ENCODE results near the gene C16orf96. TPM values are rescaled to one million over a fixed set of nuclear protein-coding genes. Genes with fewer than 3 reads are reported as not detected.

C16orf96 gene
- total and polyA plus RNA-seq, 2 donors: 0.05 TPM

DNA sequence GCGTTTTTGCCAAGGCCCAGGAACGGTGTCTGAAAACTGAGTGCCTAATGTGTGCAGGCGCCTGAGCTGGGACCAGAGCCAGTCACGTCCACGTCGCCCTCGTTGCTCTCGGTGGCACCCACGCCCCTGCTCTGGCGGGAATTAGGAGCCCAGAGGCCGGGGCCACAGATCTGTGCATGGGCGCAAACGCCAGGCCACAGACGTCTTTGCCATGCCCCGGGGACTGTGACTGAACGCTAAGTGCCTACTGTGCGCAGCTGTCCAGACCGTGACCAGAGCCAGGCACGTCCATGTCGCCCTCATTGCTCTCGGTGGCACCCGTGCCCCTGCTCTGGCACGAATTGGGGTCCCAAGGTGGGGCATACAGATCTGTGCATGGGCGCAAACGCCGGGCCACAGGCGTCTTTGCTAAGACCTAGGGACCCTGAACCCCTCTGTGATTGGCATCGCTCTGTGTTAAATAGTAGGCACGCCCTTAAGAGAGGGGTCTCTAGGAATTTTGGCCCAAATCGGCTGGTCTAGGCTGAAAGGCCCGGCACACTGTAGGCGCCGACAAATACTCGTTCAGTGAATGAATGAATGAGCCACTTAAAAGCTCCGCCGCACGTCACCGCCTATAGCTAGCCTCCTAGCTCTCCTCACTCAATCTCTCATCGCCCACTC is 59.4 kb downstream of the C16orf96 start:
- peaks cover 20 to 44% of the 10 kb centered on the region in 2 donors for H3K4me1 ChIP-seq (ENCODE audit: control insufficient read depth in 2 of 2, insufficient read depth in 2 of 2, low read length in 2 of 2)
- 89% methylated on average over 39 of the region's 39 CpGs for WGBS
- DNase-seq (ENCODE audit: low read depth in 6 of 9, low spot score in 9 of 9): peak in 1 of 9 donors; percentile 18
- H3K27me3 ChIP-seq (ENCODE audit: control insufficient read depth in 2 of 2, insufficient read depth in 1 of 2, low read length in 1 of 2): no peaks in the 10 kb centered on the region
- H3K27ac ChIP-seq (ENCODE audit: low read depth in 1 of 2, low read length in 1 of 2): peak overlapping the region; percentile 88 to 96
- peak overlapping the region; percentile 53 to 77 for H3K4me3 ChIP-seq (ENCODE audit: low read length in 2 of 2)
- H3K36me3 ChIP-seq (ENCODE audit: control insufficient read depth in 2 of 2, insufficient read depth in 2 of 2, low read length in 1 of 2): no peaks in the 10 kb centered on the region
- H3K9me3 ChIP-seq (ENCODE audit: control insufficient read depth in 2 of 2, insufficient read depth in 1 of 2, low read length in 1 of 2): no peaks in the 10 kb centered on the region

DNA sequence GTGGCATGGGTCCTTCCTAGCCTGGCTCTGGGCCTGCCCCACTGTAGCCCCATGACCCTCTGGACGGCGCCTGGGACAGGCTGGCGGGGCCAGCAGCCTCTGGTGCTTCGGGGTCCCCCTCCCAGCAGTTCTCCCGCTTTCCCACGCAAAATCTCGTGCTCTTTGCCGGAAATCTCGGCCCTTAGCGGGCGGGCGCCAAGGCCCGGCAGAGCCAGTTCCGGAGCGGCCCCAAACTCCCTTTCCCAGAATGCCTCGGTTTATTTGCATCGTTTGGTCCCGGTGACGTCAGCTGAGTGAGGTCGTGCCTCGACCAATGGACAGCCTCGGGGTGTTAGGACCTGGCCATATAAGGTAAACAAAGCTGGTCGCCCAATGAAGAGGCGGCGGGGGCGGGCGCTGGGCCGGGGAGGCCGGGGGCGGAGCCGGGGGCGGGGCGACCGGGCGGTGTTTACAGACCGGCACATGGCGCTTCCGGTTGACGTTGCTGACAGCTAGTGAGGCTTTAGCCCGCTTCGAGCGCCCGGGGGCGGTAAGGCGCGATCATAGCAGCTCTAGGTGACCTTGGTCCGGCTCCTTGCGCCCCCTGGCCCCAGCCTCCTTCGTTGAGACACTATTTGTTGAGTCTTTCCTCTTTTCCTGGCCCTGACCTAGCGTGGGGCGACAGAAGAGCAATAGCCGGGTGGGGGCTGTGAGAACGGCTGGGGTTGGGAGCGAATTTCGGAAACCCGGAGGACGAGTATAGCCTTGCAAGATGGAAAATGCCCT is 60.1 kb downstream of the C16orf96 start:
- Histone ChIP-seq H3K4me1 (ENCODE audit: control insufficient read depth in 2 of 2, insufficient read depth in 2 of 2, low read length in 2 of 2) (peaks cover 20 to 44% of the 10 kb centered on the region in 2 donors), H3K27ac (ENCODE audit: low read depth in 1 of 2, low read length in 1 of 2) (peak overlapping the region; percentile 96 to 98), H3K4me3 (ENCODE audit: low read length in 2 of 2) (peak overlapping the region; percentile 70 to 71), H3K36me3 (ENCODE audit: control insufficient read depth in 2 of 2, insufficient read depth in 2 of 2, low read length in 1 of 2) (no peaks in the 10 kb centered on the region), H3K27me3 (ENCODE audit: control insufficient read depth in 2 of 2, insufficient read depth in 1 of 2, low read length in 1 of 2) (no peaks in the 10 kb centered on the region), H3K9me3 (ENCODE audit: control insufficient read depth in 2 of 2, insufficient read depth in 1 of 2, low read length in 1 of 2) (no peaks in the 10 kb centered on the region)
- peak; percentile 98 to 100 (median 99) for DNase-seq (ENCODE audit: low read depth in 6 of 9, low spot score in 9 of 9)
- 1% methylated on average over 57 of the region's 57 CpGs for WGBS

DNA sequence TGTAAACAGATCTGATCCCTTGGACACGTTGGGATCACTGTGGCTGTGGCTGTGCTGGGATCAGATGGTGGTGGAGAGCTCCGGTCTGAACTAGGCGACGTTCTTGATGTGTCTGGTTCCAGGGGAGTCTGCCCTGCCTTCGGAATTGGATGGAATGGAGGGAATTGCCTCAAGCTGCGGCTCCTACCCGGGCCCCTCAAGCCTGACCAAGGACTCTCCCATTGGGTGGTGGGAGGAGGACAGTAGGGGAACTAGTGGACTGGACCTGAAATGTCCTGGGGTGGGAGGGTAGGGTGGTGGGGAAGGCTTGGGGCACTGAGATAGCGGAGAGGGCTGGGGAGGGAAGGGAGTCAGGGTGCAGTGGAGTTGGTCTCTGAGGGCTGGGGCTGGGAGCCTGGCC is 61.7 kb downstream of the C16orf96 start:
- Histone ChIP-seq H3K4me3 (ENCODE audit: low read length in 2 of 2) (no peak overlapping the region), H3K9me3 (ENCODE audit: control insufficient read depth in 2 of 2, insufficient read depth in 1 of 2, low read length in 1 of 2) (no peaks in the 10 kb centered on the region), H3K4me1 (ENCODE audit: control insufficient read depth in 2 of 2, insufficient read depth in 2 of 2, low read length in 2 of 2) (peaks cover 20 to 39% of the 10 kb centered on the region in 2 donors), H3K27me3 (ENCODE audit: control insufficient read depth in 2 of 2, insufficient read depth in 1 of 2, low read length in 1 of 2) (no peaks in the 10 kb centered on the region), H3K27ac (ENCODE audit: low read depth in 1 of 2, low read length in 1 of 2) (no peak overlapping the region), H3K36me3 (ENCODE audit: control insufficient read depth in 2 of 2, insufficient read depth in 2 of 2, low read length in 1 of 2) (no peaks in the 10 kb centered on the region)
- no peak for DNase-seq (ENCODE audit: low read depth in 6 of 9, low spot score in 9 of 9)
- 98% methylated on average over 8 of the region's 8 CpGs for WGBS

DNA sequence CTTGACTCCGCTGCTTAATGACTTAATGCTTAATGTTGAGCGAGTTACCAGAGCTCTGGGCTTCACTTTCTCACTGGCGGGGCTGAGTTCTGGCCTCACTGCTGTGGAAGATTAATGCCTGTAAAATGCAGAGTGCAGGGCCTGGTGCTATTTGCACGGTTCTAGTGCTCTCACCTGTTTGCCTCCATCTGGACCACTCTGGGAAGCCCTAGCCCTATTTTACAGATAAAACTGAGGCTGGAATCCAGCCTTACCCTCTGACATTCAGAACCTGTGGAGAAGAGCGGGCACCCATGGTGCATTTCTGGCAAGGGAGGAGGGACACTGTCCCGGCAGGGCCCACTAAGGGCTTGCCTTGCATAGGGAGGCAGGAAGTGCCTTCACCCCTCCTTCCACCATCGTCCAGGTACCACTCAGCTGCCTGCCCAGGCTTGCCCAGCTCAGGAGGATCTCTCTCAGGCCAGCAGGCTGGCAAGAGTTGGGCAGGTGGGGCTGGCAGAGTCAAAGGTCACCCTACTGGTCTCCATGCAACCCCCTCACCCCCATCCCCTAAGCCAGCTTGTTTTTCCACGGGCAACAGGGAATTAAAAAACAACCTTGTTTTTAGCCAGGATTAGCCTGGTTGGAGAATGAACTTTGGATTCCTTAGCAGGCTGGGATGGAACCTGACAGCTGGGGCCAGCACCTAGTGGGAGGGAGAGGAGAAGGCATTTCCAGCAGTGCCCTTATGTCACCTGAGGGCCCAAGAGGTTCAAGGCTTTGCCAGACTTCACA is 62.7 kb downstream of the C16orf96 start:
- Histone ChIP-seq H3K4me1 (ENCODE audit: control insufficient read depth in 2 of 2, insufficient read depth in 2 of 2, low read length in 2 of 2) (peaks cover 14 to 31% of the 10 kb centered on the region in 2 donors), H3K27ac (ENCODE audit: low read depth in 1 of 2, low read length in 1 of 2) (peak overlapping the region in 1 of 2 donors; percentile 31), H3K4me3 (ENCODE audit: low read length in 2 of 2) (no peak overlapping the region), H3K27me3 (ENCODE audit: control insufficient read depth in 2 of 2, insufficient read depth in 1 of 2, low read length in 1 of 2) (no peaks in the 10 kb centered on the region), H3K36me3 (ENCODE audit: control insufficient read depth in 2 of 2, insufficient read depth in 2 of 2, low read length in 1 of 2) (no peaks in the 10 kb centered on the region), H3K9me3 (ENCODE audit: control insufficient read depth in 2 of 2, insufficient read depth in 1 of 2, low read length in 1 of 2) (no peaks in the 10 kb centered on the region)
- DNase-seq (ENCODE audit: low read depth in 6 of 9, low spot score in 9 of 9): no peak
- WGBS: 91% methylated on average over 8 of the region's 8 CpGs

DNA sequence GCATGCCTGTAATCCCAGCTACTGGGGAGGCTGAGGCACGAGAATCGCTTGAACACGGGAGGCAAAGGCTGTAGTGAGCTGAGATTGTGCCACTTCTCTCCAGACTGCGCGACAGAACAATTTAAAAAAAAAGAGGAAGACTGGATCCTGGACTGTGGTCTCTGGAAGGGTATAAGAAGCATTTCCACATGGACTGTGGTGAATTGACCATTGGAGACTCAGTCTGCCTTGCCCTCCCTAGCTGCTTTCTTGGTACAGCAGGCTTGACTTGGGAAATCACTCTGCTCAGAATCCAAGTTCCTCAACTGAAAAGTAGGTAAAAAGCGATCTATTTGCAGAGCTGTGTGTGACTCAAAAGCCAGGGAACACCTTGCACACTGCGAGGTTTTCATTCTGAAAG is 67.5 kb downstream of the C16orf96 start:
- H3K27me3 ChIP-seq (ENCODE audit: control insufficient read depth in 2 of 2, insufficient read depth in 1 of 2, low read length in 1 of 2): no peaks in the 10 kb centered on the region

DNA sequence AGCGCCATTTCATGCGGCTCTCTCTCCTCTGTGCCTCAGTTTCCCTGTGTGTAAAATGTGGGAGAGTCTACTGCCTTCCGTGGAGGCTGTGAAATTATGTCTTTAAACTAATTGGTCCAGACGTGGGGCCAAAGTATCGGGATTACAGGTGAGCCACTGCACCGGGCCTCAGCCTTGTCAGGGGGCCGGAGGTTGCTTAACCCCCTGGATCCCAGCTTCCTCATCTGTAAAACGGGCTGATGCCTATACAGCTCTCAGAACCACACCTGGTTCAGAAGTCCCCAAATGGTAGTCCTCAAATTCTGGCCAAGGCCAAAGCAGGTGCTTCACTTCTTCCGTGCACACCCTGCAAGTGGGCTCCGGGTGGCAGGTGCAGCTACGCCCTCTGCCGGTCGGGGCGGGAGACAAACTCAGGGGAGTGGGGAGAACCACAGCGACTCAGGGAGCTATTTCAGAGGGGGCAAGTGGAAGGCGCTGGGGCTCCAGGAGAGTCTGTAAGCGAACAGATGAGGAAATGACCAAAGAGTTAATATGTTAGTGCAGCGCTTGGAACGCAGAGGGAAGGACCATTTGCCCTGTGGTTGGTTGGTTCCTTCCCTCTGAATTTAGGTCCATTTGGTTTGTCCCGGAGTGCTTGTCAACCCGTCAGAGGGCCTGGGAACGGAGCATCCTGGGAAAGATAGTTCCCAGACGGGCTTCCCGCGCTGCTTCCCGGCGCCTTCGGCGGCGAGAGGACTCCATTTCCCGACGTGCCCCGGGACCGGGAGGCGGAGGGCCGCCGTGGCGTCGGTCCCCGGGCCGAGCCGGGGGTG is 68.1 kb downstream of the C16orf96 start, which contains the start of gene MGRN1:
Gene MGRN1 (plus strand): TSS at position 812 of the 812 bp plus-strand sequence. CDS start 135 bp downstream, outside the sequence.
- H3K9me3 ChIP-seq (ENCODE audit: control insufficient read depth in 2 of 2, insufficient read depth in 1 of 2, low read length in 1 of 2): peaks cover 0 to 3% of the 10 kb centered on the region in 2 donors
- peak within 1 kb of the TSS; percentile 91 to 92 for H3K27ac ChIP-seq (ENCODE audit: low read depth in 1 of 2, low read length in 1 of 2)
- 13% methylated on average over 42 of the region's 42 CpGs for WGBS
- no peaks in the 10 kb centered on the region for H3K27me3 ChIP-seq (ENCODE audit: control insufficient read depth in 2 of 2, insufficient read depth in 1 of 2, low read length in 1 of 2)
- H3K4me3 ChIP-seq (ENCODE audit: low read length in 2 of 2): peak within 1 kb of the TSS; percentile 68 to 98
- DNase-seq (ENCODE audit: low read depth in 6 of 9, low spot score in 9 of 9): peak; percentile 93 to 98 (median 95)
- H3K4me1 ChIP-seq (ENCODE audit: control insufficient read depth in 2 of 2, insufficient read depth in 2 of 2, low read length in 2 of 2): peaks cover 14 to 20% of the 10 kb centered on the region in 2 donors
- peaks cover 8 to 9% of the 10 kb centered on the region in 2 donors for H3K36me3 ChIP-seq (ENCODE audit: control insufficient read depth in 2 of 2, insufficient read depth in 2 of 2, low read length in 1 of 2)

More for the DNA sequence above, 67.5 kb downstream of the C16orf96 start:
- peak overlapping the region in 1 of 2 donors; percentile 91 for H3K27ac ChIP-seq (ENCODE audit: low read depth in 1 of 2, low read length in 1 of 2)
- WGBS: 96% methylated on average over 7 of the region's 7 CpGs
- H3K9me3 ChIP-seq (ENCODE audit: control insufficient read depth in 2 of 2, insufficient read depth in 1 of 2, low read length in 1 of 2): peaks cover 0 to 3% of the 10 kb centered on the region in 2 donors
- peaks cover 8 to 9% of the 10 kb centered on the region in 2 donors for H3K36me3 ChIP-seq (ENCODE audit: control insufficient read depth in 2 of 2, insufficient read depth in 2 of 2, low read length in 1 of 2)
- H3K4me1 ChIP-seq (ENCODE audit: control insufficient read depth in 2 of 2, insufficient read depth in 2 of 2, low read length in 2 of 2): peaks cover 14 to 20% of the 10 kb centered on the region in 2 donors
- no peak overlapping the region for H3K4me3 ChIP-seq (ENCODE audit: low read length in 2 of 2)
- DNase-seq (ENCODE audit: low read depth in 6 of 9, low spot score in 9 of 9): no peak

DNA sequence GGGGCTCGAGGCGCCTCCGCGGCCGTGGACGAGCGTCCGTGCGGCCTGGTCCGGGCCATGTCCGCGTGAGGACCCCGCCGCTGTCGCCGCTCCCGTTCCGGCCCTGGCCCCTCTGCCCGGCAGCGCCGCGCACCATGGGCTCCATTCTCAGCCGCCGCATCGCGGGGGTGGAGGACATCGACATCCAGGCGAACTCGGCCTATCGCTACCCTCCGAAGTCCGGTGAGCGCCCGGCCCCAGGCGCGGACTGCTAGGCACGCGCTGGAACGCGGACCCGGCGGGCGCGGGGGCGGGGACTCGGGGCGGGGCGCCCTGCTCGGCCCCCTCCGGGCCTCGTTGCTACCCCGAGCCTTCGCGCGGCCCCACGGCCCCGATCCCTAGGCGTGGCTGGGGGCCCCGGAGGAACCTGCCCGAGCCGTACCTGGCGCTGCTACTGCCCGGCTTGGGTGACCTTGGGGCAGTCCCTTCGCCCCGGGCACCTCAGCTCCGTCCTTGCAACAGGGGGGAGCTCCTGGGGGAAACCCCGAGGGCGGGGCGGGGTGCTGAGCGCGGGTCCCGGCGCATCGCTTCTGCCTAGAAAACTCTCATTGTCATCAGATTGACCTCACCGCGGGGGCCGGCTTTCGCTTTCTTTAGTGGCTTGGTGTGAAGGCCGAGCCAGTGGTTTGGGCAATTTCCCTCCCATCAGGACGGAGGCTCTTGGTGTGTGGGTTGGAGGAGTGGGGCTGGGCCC is 68.9 kb downstream of the C16orf96 start:
- Histone ChIP-seq H3K27ac (ENCODE audit: low read depth in 1 of 2, low read length in 1 of 2) (peak overlapping the region; percentile 79 to 92), H3K27me3 (ENCODE audit: control insufficient read depth in 2 of 2, insufficient read depth in 1 of 2, low read length in 1 of 2) (no peaks in the 10 kb centered on the region), H3K36me3 (ENCODE audit: control insufficient read depth in 2 of 2, insufficient read depth in 2 of 2, low read length in 1 of 2) (peaks cover 8 to 9% of the 10 kb centered on the region in 2 donors), H3K4me3 (ENCODE audit: low read length in 2 of 2) (peak overlapping the region; percentile 68 to 98), H3K9me3 (ENCODE audit: control insufficient read depth in 2 of 2, insufficient read depth in 1 of 2, low read length in 1 of 2) (peaks cover 0 to 3% of the 10 kb centered on the region in 2 donors), H3K4me1 (ENCODE audit: control insufficient read depth in 2 of 2, insufficient read depth in 2 of 2, low read length in 2 of 2) (peaks cover 14 to 20% of the 10 kb centered on the region in 2 donors)
- under 1% methylated on average over 80 of the region's 80 CpGs for WGBS
- peak in 2 of 9 donors; percentile 13 to 65 for DNase-seq (ENCODE audit: low read depth in 6 of 9, low spot score in 9 of 9)

Measured in thymus (tissue), 11 donors.